Measurements from ENCODE around the gene TXN2. TPM values are rescaled to one million over a fixed set of nuclear protein-coding genes. Genes with fewer than 3 reads are reported as not detected.

TXN2 gene
- total RNA-seq, 1 experiment from 2014 or later: 58.6 TPM

GRCh38 chr22:36431977-36432376 lies 49.5 kb downstream of the TXN2 start:
- no peaks in the 10 kb centered on the region for H3K4me1 ChIP-seq (ENCODE audit: insufficient read depth, low read length)
- no peaks in the 10 kb centered on the region for H3K9me3 ChIP-seq (ENCODE audit: control insufficient read depth, low read depth, low read length)
- H2AK5ac ChIP-seq (ENCODE audit: insufficient read length, low read length): no peak overlapping the region
- H3K56ac ChIP-seq (ENCODE audit: insufficient read length, low read depth, low read length): no peak overlapping the region
- H3K14ac ChIP-seq (ENCODE audit: insufficient read depth, low read length): no peak overlapping the region
- DNase-seq: no peak
- H3T11ph ChIP-seq (ENCODE audit: low read length): no peak overlapping the region
- no peak overlapping the region for H4K91ac ChIP-seq (ENCODE audit: insufficient read length, low read depth, low read length)
- H4K5ac ChIP-seq (ENCODE audit: insufficient read length, low read depth, low read length): no peak overlapping the region
- Mint-ChIP-seq H3K27ac (peak overlapping the region in 1 of 3 experiments; percentile 48; a peak in 1 of 7 replicates), H3K9me3 (no peaks in the 10 kb centered on the region), H3K4me3 (no peak overlapping the region), H3K36me3 (ENCODE audit: insufficient read depth in 1 of 3, low read depth in 3 of 3) (no peaks in the 10 kb centered on the region), H3K27me3 (ENCODE audit: low read depth) (no peaks in the 10 kb centered on the region; the same call in 1 of the 2 replicates), H3K4me1 (peaks cover 35 to 43% of the 10 kb centered on the region in 2 experiments)
- H3K4ac ChIP-seq (ENCODE audit: low read depth, low read length): no peak overlapping the region
- H3K79me1 ChIP-seq (ENCODE audit: insufficient read depth, low read depth, low read length, poor library complexity, severe bottlenecking): no peaks in the 10 kb centered on the region
- H3K23ac ChIP-seq (ENCODE audit: insufficient read length, low read depth, low read length): no peak overlapping the region
- H3K23me2 ChIP-seq (ENCODE audit: insufficient read length, low read depth, low read length, poor library complexity, severe bottlenecking): no peaks in the 10 kb centered on the region
- no peaks in the 10 kb centered on the region for H4K20me1 ChIP-seq (ENCODE audit: control insufficient read depth, insufficient read depth, insufficient read length)
- H3K27ac ChIP-seq (ENCODE audit: insufficient read length, low read depth, low read length): no peak overlapping the region
- no peak overlapping the region for H2AFZ ChIP-seq (ENCODE audit: low read length)
- no peak overlapping the region for H2BK120ac ChIP-seq (ENCODE audit: low read depth, low read length, poor library complexity, severe bottlenecking)
- TF ChIP-seq CTCF (conservative IDR thresholded peaks at IDR 0.05): no peak
- H3K27me3 ChIP-seq (ENCODE audit: insufficient read depth, low read length): no peaks in the 10 kb centered on the region
- H2BK20ac ChIP-seq (ENCODE audit: low read depth, low read length, poor library complexity, severe bottlenecking): no peak overlapping the region
- no peak overlapping the region for H3K9ac ChIP-seq (ENCODE audit: extremely low read depth, insufficient read length, low read length)
- WGBS (ENCODE audit: extremely low coverage, insufficient read length, low lambda C conversion rate): no CpG with 5 or more reads among the region's 9 CpGs
- no peak overlapping the region for H2BK15ac ChIP-seq (ENCODE audit: low read depth, low read length)
- H3K79me2 ChIP-seq (ENCODE audit: insufficient read depth, low read length): no peaks in the 10 kb centered on the region
- no peak overlapping the region for H2BK12ac ChIP-seq (ENCODE audit: insufficient read length, low read depth, low read length)
- H3K18ac ChIP-seq (ENCODE audit: insufficient read length, low read depth, low read length): no peak overlapping the region
- H4K8ac ChIP-seq (replicated peaks; ENCODE audit: insufficient read length, low read depth, low read length): no peak overlapping the region
- H2BK5ac ChIP-seq (ENCODE audit: insufficient read length, low read length): no peak overlapping the region
- H3K4me2 ChIP-seq (ENCODE audit: insufficient read depth, insufficient read length, low read length): no peak overlapping the region
